Parathyroid adenoma (tissue), 2 donors: ENCODE data around the gene MXRA8.

Experiments
- H2AFZ ChIP-seq: fragments of 300-600 bp; sonication (generic); one replicate; pipeline ENCODE4 v1.7.0; 2017; ENCODE audit warnings: antibody characterized with exemption, mild to moderate bottlenecking
- H3K27ac ChIP-seq: fragments of 300-600 bp; sonication (generic); one replicate; pipeline ENCODE4 v1.7.0; 2017
- H3K27me3 ChIP-seq: fragments of 300-600 bp; sonication (generic); one replicate; pipeline ENCODE4 v1.7.0; 2017; ENCODE audit warnings: low read length; ENCODE audit not compliant: control insufficient read depth, insufficient read depth
- H3K36me3 ChIP-seq: fragments of 300-600 bp; sonication (generic); one replicate; pipeline ENCODE4 v1.7.0; 2017; ENCODE audit warnings: low read length; ENCODE audit not compliant: control insufficient read depth, insufficient read depth
- H3K4me1 ChIP-seq: fragments of 300-600 bp; sonication (generic); one replicate; pipeline ENCODE4 v1.7.0; 2017; ENCODE audit warnings: control low read depth
- H3K4me2 ChIP-seq: fragments of 300-600 bp; sonication (generic); one replicate; pipeline ENCODE4 v1.7.0; 2017; ENCODE audit warnings: low read length
- H3K4me3 ChIP-seq: fragments of 300-600 bp; sonication (generic); one replicate; pipeline ENCODE4 v1.7.0; 2017; ENCODE audit warnings: low read depth, low read length
- H3K79me2 ChIP-seq: fragments of 300-600 bp; sonication (generic); one replicate; pipeline ENCODE4 v1.7.0; 2017; ENCODE audit warnings: control low read depth
- H3K9ac ChIP-seq: fragments of 300-600 bp; sonication (generic); one replicate; pipeline ENCODE4 v1.7.0; 2017; ENCODE audit warnings: mild to moderate bottlenecking
- H3K9me3 ChIP-seq: fragments of 300-600 bp; sonication (generic); one replicate; pipeline ENCODE4 v1.7.0; 2017; ENCODE audit warnings: low read length; ENCODE audit not compliant: control insufficient read depth
- TF ChIP-seq, protein P1 (sequence below): fragments of 300-600 bp; sonication (generic); IDR thresholded peaks from one replicate; pipeline ENCODE4 v1.7.0; 2017; ENCODE audit warnings: antibody characterized with exemption, mild to moderate bottlenecking
- donor health status: primary hyperparathyroidism.

The MXRA8 gene

DNA sequence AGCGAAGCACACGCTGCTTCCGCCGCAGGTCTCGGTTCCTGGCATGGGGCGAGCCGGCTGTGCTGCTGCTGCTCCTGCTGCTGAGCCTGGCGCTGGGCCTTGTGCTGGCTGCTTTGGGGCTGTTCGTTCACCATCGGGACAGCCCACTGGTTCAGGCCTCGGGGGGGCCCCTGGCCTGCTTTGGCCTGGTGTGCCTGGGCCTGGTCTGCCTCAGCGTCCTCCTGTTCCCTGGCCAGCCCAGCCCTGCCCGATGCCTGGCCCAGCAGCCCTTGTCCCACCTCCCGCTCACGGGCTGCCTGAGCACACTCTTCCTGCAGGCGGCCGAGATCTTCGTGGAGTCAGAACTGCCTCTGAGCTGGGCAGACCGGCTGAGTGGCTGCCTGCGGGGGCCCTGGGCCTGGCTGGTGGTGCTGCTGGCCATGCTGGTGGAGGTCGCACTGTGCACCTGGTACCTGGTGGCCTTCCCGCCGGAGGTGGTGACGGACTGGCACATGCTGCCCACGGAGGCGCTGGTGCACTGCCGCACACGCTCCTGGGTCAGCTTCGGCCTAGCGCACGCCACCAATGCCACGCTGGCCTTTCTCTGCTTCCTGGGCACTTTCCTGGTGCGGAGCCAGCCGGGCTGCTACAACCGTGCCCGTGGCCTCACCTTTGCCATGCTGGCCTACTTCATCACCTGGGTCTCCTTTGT lies 24.7 kb downstream of the MXRA8 start:
- Histone ChIP-seq H3K9me3 (no peaks in the 10 kb centered on the region), H3K36me3 (no peaks in the 10 kb centered on the region), H2AFZ (no peak overlapping the region), H3K9ac (no peak overlapping the region), H3K27me3 (no peaks in the 10 kb centered on the region), H3K4me3 (no peak overlapping the region), H3K27ac (no peak overlapping the region), H3K4me2 (no peak overlapping the region), H3K79me2 (peaks cover 2% of the 10 kb centered on the region), H3K4me1 (no peaks in the 10 kb centered on the region)
- TF ChIP-seq, protein P1, sequence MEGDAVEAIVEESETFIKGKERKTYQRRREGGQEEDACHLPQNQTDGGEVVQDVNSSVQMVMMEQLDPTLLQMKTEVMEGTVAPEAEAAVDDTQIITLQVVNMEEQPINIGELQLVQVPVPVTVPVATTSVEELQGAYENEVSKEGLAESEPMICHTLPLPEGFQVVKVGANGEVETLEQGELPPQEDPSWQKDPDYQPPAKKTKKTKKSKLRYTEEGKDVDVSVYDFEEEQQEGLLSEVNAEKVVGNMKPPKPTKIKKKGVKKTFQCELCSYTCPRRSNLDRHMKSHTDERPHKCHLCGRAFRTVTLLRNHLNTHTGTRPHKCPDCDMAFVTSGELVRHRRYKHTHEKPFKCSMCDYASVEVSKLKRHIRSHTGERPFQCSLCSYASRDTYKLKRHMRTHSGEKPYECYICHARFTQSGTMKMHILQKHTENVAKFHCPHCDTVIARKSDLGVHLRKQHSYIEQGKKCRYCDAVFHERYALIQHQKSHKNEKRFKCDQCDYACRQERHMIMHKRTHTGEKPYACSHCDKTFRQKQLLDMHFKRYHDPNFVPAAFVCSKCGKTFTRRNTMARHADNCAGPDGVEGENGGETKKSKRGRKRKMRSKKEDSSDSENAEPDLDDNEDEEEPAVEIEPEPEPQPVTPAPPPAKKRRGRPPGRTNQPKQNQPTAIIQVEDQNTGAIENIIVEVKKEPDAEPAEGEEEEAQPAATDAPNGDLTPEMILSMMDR: no peak

DNA sequence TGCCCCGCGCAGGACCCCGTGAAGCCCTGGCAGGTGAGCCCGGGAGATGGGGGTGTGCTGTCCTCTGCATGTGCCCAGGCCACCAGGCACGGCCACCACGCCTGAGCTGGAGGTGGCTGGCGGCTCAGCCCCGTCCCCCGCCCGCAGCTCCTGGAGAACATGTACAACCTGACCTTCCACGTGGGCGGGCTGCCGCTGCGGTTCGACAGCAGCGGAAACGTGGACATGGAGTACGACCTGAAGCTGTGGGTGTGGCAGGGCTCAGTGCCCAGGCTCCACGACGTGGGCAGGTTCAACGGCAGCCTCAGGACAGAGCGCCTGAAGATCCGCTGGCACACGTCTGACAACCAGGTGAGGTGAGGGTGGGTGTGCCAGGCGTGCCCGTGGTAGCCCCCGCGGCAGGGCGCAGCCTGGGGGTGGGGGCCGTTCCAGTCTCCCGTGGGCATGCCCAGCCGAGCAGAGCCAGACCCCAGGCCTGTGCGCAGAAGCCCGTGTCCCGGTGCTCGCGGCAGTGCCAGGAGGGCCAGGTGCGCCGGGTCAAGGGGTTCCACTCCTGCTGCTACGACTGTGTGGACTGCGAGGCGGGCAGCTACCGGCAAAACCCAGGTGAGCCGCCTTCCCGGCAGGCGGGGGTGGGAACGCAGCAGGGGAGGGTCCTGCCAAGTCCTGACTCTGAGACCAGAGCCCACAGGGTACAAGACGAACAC lies 25.4 kb downstream of the MXRA8 start:
- H3K4me1 ChIP-seq: no peaks in the 10 kb centered on the region
- peaks cover 2% of the 10 kb centered on the region for H3K79me2 ChIP-seq
- no peak overlapping the region for H3K27ac ChIP-seq
- no peak overlapping the region for H3K4me3 ChIP-seq
- no peaks in the 10 kb centered on the region for H3K27me3 ChIP-seq
- H2AFZ ChIP-seq: no peak overlapping the region
- no peak overlapping the region for H3K4me2 ChIP-seq
- H3K9me3 ChIP-seq: no peaks in the 10 kb centered on the region
- TF ChIP-seq, protein P1: no peak
- no peaks in the 10 kb centered on the region for H3K36me3 ChIP-seq
- H3K9ac ChIP-seq: no peak overlapping the region

DNA sequence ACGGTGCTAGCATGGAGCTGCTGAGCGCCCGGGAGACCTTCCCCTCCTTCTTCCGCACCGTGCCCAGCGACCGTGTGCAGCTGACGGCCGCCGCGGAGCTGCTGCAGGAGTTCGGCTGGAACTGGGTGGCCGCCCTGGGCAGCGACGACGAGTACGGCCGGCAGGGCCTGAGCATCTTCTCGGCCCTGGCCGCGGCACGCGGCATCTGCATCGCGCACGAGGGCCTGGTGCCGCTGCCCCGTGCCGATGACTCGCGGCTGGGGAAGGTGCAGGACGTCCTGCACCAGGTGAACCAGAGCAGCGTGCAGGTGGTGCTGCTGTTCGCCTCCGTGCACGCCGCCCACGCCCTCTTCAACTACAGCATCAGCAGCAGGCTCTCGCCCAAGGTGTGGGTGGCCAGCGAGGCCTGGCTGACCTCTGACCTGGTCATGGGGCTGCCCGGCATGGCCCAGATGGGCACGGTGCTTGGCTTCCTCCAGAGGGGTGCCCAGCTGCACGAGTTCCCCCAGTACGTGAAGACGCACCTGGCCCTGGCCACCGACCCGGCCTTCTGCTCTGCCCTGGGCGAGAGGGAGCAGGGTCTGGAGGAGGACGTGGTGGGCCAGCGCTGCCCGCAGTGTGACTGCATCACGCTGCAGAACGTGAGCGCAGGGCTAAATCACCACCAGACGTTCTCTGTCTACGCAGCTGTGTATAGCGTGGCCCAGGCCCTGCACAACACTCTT lies 26.2 kb downstream of the MXRA8 start:
- no peaks in the 10 kb centered on the region for H3K4me1 ChIP-seq
- no peak overlapping the region for H3K9ac ChIP-seq
- no peaks in the 10 kb centered on the region for H3K27me3 ChIP-seq
- peaks cover 2% of the 10 kb centered on the region for H3K79me2 ChIP-seq
- no peak overlapping the region for H3K27ac ChIP-seq
- no peak overlapping the region for H2AFZ ChIP-seq
- H3K9me3 ChIP-seq: no peaks in the 10 kb centered on the region
- H3K36me3 ChIP-seq: no peaks in the 10 kb centered on the region
- TF ChIP-seq, protein P1: no peak
- no peak overlapping the region for H3K4me3 ChIP-seq
- H3K4me2 ChIP-seq: no peak overlapping the region

DNA sequence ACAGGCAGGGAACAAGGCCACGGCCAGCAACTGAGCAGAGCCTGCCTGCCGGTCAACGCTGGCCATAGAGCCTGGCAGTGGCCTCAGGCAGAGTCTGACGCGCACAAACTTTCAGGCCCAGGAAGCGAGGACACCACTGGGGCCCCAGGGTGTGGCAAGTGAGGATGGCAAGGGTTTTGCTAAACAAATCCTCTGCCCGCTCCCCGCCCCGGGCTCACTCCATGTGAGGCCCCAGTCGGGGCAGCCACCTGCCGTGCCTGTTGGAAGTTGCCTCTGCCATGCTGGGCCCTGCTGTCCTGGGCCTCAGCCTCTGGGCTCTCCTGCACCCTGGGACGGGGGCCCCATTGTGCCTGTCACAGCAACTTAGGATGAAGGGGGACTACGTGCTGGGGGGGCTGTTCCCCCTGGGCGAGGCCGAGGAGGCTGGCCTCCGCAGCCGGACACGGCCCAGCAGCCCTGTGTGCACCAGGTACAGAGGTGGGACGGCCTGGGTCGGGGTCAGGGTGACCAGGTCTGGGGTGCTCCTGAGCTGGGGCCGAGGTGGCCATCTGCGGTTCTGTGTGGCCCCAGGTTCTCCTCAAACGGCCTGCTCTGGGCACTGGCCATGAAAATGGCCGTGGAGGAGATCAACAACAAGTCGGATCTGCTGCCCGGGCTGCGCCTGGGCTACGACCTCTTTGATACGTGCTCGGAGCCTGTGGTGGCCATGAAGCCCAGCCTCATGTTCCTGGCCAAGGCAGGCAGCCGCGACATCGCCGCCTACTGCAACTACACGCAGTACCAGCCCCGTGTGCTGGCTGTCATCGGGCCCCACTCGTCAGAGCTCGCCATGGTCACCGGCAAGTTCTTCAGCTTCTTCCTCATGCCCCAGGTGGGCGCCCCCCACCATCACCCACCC lies 27.0 kb downstream of the MXRA8 start, which contains the start of gene TAS1R3:
Gene TAS1R3, plus strand, starts transcription at position 213 of the 898 bp plus-strand sequence. Its CDS starts 66 bp downstream, at position 279.
- Histone ChIP-seq H3K79me2 (peaks cover 2% of the 10 kb centered on the region), H3K9ac (no peak within 1 kb of the TSS), H3K9me3 (no peaks in the 10 kb centered on the region), H3K4me1 (no peaks in the 10 kb centered on the region), H2AFZ (no peak within 1 kb of the TSS), H3K4me2 (no peak within 1 kb of the TSS), H3K36me3 (no peaks in the 10 kb centered on the region), H3K27ac (no peak within 1 kb of the TSS), H3K27me3 (no peaks in the 10 kb centered on the region), H3K4me3 (no peak within 1 kb of the TSS)
- TF ChIP-seq, protein P1: no peak
